NCI-H187 (cell line): ENCODE data around the gene ARHGAP24.
"Not testable (repeated sequence)": the region's sequence is repeated elsewhere in the genome, so short reads cannot be mapped to it uniquely, and the experiment has no call there.

ENCODE experiments used
- DNase-seq, 2 experiments: peaks; one replicate each; lab custom pipeline; 2025; lab: John Stamatoyannopoulos, UW

ARHGAP24 gene

GRCh38 chr4:85956293-85956945 lies 481.5 kb downstream of the ARHGAP24 start:
- no peak for DNase-seq

DNA sequence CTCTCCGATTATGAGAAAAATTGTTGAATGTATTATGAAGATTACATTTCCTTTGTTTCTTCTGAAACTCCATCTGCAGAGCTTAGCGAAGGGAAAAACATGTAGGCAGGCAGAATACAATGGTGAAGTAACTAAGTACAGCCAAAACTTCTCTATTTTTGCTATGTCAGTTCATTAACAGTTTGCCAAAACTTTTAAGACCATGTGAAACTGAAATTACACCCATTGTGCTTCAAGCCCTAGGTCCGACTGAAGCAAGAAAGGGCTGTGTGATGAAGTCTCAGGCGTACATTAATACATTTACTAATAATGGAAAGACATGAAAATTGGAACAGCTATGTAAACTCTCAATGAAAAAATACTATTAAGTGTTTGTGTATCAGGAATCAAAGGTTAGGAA lies 486.9 kb downstream of the ARHGAP24 start:
- no peak for DNase-seq

DNA sequence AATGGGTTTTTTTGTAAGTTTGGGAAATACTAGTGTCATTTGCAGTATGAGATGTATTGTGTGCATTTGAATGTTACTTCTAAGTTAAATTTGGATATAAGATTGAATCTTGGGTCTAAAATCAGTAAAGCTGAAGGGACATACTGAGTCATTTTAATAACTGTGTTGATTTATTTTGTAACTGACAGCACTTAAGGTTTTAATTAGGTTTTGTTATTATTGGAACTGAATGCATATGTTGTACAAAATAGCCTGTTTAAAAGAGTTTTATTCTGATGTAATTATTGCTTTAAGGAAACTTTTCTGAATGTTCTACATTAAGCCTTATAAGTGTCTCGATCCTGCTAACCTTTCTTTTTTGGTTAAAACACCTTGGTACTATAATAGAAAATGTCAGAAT lies 488.3 kb downstream of the ARHGAP24 start:
- DNase-seq: no peak

DNA sequence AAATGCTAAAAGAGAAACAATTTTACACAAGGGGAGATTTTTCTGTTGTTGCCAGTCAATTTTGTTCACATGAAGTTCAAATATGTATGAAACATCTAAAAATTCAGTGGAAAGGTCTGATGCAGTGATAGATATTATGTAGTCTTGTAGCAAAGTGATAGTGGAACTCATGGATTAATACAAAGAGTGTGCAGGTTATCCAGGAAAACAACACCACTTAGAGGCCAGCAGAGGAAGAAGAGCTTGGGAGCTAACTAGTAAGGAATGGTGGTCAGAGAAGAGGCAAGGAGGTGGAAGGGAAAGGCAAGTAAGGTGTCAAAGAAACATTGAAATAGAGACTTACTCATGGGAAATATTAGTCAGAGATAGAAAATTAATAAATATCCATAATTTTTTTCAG lies 489.3 kb downstream of the ARHGAP24 start:
- peak in 1 of 2 experiments; percentile 2 for DNase-seq

GRCh38 chr4:85965017-85965416 lies 490.1 kb downstream of the ARHGAP24 start:
- DNase-seq: not testable (repeated sequence)

GRCh38 chr4:85965529-85965928 lies 490.6 kb downstream of the ARHGAP24 start:
- DNase-seq: no peak

DNA sequence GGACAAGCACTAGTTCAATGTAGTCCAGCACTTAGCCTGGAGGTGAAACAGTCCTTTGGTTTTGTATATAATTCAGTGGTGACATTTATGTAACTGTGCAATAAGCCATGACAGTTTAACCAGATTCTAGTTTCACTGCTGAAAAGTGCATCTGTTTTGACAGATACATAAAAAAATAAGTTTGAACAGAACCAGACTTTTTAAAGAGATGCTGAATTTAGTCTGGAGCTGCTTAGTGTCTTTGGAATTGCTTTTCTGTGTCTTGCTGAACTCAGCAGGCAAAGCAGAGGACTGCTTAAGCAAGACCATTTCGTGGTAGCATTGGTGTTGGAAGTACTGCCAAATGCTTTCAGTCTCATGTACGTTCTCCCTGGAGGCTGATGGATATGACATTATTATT lies 491.4 kb downstream of the ARHGAP24 start:
- DNase-seq: no peak

GRCh38 chr4:85967872-85968271 lies 492.9 kb downstream of the ARHGAP24 start:
- no peak for DNase-seq

- DNase-seq: peak; percentile 8 to 33
Observed at GRCh38 chr4:85968945-85969819, 494.2 kb downstream of the ARHGAP24 start.

- DNase-seq: no peak
Observed at GRCh38 chr4:85970535-85970934, 495.6 kb downstream of the ARHGAP24 start.

DNA sequence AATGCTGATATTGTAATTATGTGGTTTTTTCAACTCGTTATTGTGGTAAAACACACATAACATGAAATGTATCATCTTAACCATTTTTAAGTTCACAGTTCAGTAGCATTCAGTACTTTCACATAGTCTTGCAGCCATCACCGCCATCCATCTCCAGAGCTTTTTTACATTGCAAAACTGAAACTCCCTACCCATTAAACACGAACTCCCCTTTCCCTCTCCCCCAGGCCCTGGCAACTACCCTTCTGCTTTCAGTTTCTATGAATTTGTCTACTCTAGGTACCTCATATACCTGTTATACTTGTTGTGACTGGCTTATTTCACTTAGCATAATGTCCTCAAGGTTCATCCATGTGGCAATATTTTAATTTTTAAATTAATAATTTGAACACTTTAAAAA lies 504.3 kb downstream of the ARHGAP24 start:
- DNase-seq: no peak

GRCh38 chr4:85986266-85986665 lies 511.3 kb downstream of the ARHGAP24 start:
- no peak for DNase-seq

DNA sequence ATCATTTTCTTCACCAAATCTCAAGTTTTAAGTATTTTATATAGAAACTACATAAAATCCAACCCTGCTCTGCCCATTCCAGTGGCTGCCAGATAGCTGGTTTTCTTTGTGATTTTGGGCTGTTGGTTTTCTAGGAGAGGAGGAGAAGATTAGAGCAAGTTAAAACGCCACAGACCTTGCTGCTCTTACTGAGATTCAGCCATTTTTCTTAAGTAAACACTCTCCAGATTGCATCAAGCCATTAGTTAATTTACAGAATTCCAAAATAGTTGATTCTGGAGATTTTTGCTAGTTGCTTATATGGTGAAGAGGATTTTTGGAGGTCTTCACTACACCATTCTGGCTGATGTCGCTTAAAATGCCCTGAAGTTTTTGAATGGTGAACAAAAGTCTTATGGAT lies 518.7 kb downstream of the ARHGAP24 start:
- no peak for DNase-seq

DNA sequence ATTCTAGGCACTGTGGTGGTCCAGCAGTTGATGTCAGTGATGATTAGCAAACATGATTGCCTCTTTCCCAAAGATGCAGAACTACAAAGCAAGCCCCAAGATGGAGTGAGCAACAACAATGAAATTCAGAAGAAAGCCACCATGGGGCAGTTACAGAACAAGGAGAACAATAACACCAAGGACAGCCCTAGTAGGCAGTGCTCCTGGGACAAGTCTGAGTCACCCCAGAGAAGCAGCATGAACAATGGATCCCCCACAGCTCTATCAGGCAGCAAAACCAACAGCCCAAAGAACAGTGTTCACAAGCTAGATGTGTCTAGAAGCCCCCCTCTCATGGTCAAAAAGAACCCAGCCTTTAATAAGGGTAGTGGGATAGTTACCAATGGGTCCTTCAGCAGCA lies 519.6 kb downstream of the ARHGAP24 start:
- DNase-seq: no peak

- DNase-seq: no peak
Observed at GRCh38 chr4:85995361-85995760, 520.4 kb downstream of the ARHGAP24 start.

GRCh38 chr4:86001591-86001990 lies 526.6 kb downstream of the ARHGAP24 start:
- DNase-seq: no peak

GRCh38 chr4:86004030-86004429 lies 529.1 kb downstream of the ARHGAP24 start:
- no peak for DNase-seq

DNA sequence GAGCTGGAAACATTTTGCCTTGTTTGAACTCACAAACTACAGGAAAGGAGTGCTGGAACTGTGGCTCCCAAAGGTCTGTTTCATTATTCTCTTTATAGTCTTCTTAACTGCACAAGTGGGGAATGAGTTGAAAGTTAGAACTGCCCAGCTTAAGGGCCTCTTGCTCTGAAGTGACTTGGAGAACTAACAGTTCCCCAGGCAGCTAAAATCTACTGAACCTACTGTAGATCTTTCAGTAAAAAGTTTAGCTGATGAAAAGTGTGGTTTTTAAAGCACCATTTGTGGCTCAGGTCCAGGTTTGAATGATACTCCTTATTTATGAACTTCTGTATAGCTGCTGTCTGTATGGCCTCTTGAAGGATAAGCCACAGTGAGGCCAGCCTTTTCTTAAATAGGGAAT lies 531.1 kb downstream of the ARHGAP24 start:
- DNase-seq: no peak

GRCh38 chr4:86007042-86007441 lies 532.1 kb downstream of the ARHGAP24 start:
- DNase-seq: no peak

- no peak for DNase-seq
Observed at GRCh38 chr4:86011117-86011516, 536.2 kb downstream of the ARHGAP24 start.

GRCh38 chr4:86013621-86014020 lies 538.7 kb downstream of the ARHGAP24 start:
- no peak for DNase-seq

GRCh38 chr4:86014599-86014998 lies 539.6 kb downstream of the ARHGAP24 start:
- DNase-seq: no peak
